Activated CD4-positive, alpha-beta T cell treated with anti-CD3 and anti-CD28 coated beads, Interleukin-2, Interleukin-6, amounts not matched to agents 100 ng/mL and 50 ng/mL, durations not matched to agents 16 hours and 8 hours (primary cell): Measurements from ENCODE around the gene BPIFB2.

ENCODE experiments used
- DNase-seq: peaks from one replicate; pipeline ENCODE4 v3.0.0-alpha.2; 2020

The BPIFB2 gene

GRCh38 chr20:33009214-33010132, 2.0 kb downstream of the BPIFB2 start:
- DNase-seq, result no peak

DNA sequence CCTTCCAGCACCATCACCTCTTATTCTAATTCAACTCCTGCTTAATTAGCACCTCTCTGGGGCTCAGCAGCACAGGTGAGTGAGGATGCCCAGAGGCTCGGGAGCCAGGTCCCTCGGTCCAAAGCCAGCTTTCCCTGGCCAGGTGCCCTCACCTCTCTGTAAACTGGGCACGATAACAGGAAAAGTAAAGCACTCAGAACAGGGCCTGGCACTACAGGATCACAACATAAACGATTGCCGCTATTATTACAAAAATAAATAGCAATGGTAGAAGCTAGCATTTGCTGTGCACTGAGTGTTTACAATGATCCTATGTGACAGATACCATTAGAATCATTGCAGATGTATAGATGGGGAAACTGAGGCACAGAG, 2.6 kb downstream of the BPIFB2 start:
- no peak for DNase-seq

DNA sequence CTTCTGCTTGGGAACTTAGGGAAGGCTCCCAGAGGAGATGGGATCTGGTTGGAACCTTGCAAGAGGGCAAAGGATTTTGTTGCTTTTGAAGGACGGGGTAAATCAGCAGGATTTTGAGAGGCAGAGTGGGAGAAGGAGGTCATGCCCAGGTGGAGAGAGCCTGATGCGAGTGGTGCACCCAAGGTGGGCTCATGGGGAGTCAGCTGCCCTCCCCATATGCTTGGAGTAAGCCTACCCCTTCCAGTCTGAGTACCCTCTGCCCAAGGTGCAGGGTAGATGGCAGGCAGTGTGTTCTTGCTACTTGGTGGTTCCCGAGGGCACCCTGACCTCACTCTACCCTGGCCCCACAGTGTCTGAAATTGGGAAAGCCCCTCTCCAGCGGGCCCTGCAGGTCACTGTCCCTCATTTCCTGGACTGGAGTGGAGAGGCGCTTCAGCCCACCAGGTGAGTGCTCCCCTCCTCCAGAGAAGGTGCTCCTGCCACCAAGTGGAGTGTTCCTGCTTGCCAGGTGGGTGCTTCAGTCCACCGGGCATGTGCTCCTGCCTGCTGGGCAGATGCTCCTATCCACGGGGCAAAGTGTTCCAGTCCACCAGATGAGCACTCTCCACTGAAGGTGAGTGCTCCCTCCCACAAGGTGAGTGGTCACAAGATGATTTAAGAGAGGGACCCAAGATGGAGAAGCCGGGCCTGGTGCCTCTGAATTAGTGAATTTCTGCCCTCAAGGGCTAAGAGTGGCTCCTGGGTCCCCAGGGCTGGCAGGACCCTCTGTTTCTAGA, 3.4 kb downstream of the BPIFB2 start:
- DNase-seq, result no peak

GRCh38 chr20:33012327-33013189, 5.1 kb downstream of the BPIFB2 start:
- no peak for DNase-seq

GRCh38 chr20:33013701-33014326, 6.3 kb downstream of the BPIFB2 start:
- no peak for DNase-seq

DNA sequence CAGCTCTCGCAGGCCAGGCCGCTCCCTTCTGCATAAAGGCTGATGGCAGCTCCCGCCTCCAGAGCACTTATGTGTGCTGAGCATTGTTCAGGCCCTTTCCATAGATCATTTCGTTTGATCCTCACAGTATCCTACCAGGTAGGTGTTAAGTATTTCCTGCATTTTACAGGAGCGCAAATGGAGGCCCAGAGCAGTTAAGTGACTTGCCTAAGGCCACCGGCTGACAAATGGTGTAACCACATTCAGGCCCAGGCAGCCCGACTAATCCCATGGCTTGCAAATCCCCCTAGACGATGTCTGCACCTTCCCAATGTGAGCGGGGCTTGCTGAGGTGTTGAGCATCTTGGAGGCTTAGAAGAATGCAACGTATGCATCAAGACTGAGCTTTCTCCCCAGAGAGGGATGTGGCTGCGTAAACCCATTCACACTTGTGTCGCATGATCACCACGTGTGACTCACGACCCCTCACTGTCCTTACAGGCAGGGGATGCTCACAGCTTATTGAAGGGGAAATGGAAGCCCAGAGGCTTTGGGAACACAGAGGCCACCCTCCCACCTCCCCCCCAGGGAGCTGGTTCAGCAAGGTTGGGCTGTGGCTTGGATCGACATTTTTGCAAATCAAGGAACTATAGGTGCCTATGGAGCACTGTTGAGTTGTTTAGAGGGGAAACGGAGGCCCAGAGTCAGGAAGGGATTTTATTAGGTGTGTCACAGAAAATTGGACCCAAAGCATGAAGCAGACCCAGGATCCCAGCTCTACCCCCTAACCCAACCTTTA, 7.0 kb downstream of the BPIFB2 start:
- no peak for DNase-seq

GRCh38 chr20:33015114-33015484, 7.6 kb downstream of the BPIFB2 start:
- DNase-seq, result no peak

GRCh38 chr20:33015700-33016580, 8.4 kb downstream of the BPIFB2 start:
- no peak for DNase-seq

GRCh38 chr20:33016581-33017109, 9.1 kb downstream of the BPIFB2 start:
- no peak for DNase-seq

GRCh38 chr20:33017542-33017941, 10.0 kb downstream of the BPIFB2 start:
- DNase-seq, result no peak

GRCh38 chr20:33018169-33018931, 10.8 kb downstream of the BPIFB2 start:
- no peak for DNase-seq

- DNase-seq, result no peak
Measured at GRCh38 chr20:33019465-33020277, 12.2 kb downstream of the BPIFB2 start.

- no peak for DNase-seq
Measured at GRCh38 chr20:33020278-33021161, 13.0 kb downstream of the BPIFB2 start.

DNA sequence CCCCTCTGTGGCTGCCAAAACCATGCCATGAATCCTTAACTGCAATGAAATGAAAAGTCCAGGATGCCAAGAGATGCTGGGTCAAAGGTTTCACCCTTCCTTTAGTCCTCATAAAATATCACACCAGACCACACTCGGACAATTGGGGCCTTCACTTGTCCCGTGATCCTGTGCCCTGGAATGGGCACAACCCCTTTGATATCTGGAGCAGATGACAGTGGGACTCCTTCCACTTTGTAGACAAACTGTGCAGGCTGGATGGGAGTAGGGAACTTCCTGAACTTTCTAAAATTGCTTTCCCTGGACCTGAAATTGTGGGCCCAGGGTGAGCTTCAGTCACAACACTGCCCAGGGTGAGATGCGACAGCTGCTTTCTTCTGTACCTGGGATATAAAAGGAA, 14.4 kb downstream of the BPIFB2 start:
- DNase-seq, result no peak

GRCh38 chr20:33022289-33022688, 14.8 kb downstream of the BPIFB2 start:
- no peak for DNase-seq

- DNase-seq, result no peak
Measured at GRCh38 chr20:33022694-33023438, 15.4 kb downstream of the BPIFB2 start.
